Measurements from ENCODE around the gene RBM28.

DNA sequence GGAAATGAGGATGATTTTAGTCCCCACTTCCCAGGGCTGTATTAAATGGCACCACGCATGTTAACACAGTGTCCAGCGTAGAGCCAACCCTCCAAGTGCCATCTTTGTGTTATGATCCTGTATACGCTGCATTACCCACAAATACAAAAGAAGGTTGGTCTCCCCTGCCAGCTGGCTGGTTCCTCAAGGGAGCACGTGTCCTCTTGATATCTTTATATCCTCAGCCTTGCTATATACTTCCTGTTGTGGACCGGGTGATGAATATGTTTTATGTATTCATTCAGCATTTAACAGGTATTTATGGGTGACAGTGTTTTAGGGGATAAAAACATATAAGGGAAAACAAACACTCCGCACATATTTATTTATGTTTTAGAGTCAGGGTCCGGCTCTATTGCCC lies 41.0 kb upstream of the RBM28 start:
- TF ChIP-seq, protein P1, sequence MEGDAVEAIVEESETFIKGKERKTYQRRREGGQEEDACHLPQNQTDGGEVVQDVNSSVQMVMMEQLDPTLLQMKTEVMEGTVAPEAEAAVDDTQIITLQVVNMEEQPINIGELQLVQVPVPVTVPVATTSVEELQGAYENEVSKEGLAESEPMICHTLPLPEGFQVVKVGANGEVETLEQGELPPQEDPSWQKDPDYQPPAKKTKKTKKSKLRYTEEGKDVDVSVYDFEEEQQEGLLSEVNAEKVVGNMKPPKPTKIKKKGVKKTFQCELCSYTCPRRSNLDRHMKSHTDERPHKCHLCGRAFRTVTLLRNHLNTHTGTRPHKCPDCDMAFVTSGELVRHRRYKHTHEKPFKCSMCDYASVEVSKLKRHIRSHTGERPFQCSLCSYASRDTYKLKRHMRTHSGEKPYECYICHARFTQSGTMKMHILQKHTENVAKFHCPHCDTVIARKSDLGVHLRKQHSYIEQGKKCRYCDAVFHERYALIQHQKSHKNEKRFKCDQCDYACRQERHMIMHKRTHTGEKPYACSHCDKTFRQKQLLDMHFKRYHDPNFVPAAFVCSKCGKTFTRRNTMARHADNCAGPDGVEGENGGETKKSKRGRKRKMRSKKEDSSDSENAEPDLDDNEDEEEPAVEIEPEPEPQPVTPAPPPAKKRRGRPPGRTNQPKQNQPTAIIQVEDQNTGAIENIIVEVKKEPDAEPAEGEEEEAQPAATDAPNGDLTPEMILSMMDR (IDR thresholded peaks at IDR 0.05): no peak
- no peak for TF ChIP-seq POLR2A (IDR thresholded peaks at IDR 0.05)
